ENCODE measurements around the gene PAFAH2. TPM values are rescaled to one million over a fixed set of nuclear protein-coding genes. Genes with fewer than 3 reads are reported as not detected.

PAFAH2 gene
- total RNA-seq, 1 donor from 2014 or later = 19.4 TPM

DNA sequence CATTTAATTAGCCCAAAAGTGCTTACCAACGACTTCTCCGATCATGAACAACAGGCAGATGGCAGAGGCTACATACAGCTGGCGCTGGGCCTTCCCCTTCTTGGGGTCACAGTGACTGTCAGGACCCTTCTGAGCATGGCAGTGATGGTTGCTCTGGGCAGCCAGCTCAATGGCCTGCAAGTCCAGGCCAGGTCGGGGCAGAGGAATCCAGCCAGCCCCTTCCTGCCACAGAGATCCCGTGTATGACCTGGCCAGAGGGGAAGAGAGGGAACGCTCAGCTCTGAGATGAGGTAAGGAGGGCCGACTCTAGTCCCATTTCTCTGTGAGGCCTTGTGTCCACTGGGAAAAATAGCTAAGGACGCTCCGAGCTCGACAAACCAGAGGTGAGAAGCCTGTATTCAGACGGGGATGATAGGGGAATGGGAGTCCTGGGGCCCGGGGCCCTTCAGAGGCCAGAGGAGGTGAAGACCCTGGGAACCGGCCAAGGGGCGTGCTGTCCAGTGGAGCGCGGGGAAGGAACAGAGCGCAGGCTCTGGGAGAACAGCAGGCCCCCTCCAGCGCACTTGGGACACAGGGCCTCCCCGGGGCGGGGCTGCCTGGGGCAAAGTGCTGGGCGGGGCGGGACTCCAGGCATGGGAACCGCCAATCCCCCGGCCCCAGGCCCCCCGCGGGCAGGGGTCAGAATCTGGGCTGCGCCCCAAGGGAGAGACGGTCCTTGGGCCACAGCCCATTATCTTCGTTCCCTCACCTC is 47.3 kb upstream of the PAFAH2 start:
- intact Hi-C loops (cut with DNase I) = no loop called here
- Histone ChIP-seq H3K27me3 (ENCODE audit: low read depth) (peaks cover 80% of the 10 kb centered on the region), H3K9me3 (no peaks in the 10 kb centered on the region), H3K4me3 (no peak overlapping the region), H3K27ac (no peak overlapping the region), H3K4me1 (peaks cover 15% of the 10 kb centered on the region), H3K36me3 (no peaks in the 10 kb centered on the region)
- ATAC-seq = peak in 1 of 2 donors; percentile 16
- TF ChIP-seq, protein P1, sequence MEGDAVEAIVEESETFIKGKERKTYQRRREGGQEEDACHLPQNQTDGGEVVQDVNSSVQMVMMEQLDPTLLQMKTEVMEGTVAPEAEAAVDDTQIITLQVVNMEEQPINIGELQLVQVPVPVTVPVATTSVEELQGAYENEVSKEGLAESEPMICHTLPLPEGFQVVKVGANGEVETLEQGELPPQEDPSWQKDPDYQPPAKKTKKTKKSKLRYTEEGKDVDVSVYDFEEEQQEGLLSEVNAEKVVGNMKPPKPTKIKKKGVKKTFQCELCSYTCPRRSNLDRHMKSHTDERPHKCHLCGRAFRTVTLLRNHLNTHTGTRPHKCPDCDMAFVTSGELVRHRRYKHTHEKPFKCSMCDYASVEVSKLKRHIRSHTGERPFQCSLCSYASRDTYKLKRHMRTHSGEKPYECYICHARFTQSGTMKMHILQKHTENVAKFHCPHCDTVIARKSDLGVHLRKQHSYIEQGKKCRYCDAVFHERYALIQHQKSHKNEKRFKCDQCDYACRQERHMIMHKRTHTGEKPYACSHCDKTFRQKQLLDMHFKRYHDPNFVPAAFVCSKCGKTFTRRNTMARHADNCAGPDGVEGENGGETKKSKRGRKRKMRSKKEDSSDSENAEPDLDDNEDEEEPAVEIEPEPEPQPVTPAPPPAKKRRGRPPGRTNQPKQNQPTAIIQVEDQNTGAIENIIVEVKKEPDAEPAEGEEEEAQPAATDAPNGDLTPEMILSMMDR (IDR thresholded peaks at IDR 0.05) = no peak
- no peak for DNase-seq

DNA sequence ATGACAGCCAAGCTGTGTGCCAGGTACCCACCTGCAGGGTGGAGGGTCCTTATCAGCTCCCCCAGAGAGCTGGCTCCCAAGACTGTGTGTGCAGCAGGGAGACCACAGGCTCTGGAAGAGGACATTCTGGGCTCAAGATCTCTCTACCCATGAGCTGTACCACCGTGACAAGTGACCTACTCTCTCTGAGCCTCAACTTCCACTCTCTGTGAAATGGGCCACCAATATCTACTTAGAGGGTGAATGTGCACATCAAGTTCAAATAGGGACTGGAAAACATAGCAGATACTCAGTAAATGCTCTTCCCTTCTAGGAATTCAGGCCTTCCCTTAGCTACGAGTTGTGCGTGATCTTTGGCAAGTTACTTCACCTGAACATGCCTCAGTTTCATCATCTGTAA is 46.6 kb upstream of the PAFAH2 start:
- intact Hi-C loops (cut with DNase I) = no loop called here
- Histone ChIP-seq H3K4me3 (no peak overlapping the region), H3K27me3 (ENCODE audit: low read depth) (peaks cover 77% of the 10 kb centered on the region), H3K36me3 (no peaks in the 10 kb centered on the region), H3K27ac (no peak overlapping the region), H3K9me3 (no peaks in the 10 kb centered on the region), H3K4me1 (peaks cover 15% of the 10 kb centered on the region)
- no peak for ATAC-seq
- DNase-seq = no peak
- TF ChIP-seq, protein P1 (IDR thresholded peaks at IDR 0.05) = no peak

- no peaks in the 10 kb centered on the region for H3K36me3 ChIP-seq
- TF ChIP-seq, protein P1 (IDR thresholded peaks at IDR 0.05) = no peak
- peaks cover 73% of the 10 kb centered on the region for H3K27me3 ChIP-seq (ENCODE audit: low read depth)
- H3K4me3 ChIP-seq = no peak overlapping the region
- no peaks in the 10 kb centered on the region for H3K9me3 ChIP-seq
- intact Hi-C loops (cut with DNase I) = no loop called here
- no peak for DNase-seq
- no peak for ATAC-seq
- no peak overlapping the region for H3K27ac ChIP-seq
- H3K4me1 ChIP-seq = peaks cover 15% of the 10 kb centered on the region
These were observed 45.9 kb upstream of the PAFAH2 start for GRCh38 chr1:26043765-26044164.

DNA sequence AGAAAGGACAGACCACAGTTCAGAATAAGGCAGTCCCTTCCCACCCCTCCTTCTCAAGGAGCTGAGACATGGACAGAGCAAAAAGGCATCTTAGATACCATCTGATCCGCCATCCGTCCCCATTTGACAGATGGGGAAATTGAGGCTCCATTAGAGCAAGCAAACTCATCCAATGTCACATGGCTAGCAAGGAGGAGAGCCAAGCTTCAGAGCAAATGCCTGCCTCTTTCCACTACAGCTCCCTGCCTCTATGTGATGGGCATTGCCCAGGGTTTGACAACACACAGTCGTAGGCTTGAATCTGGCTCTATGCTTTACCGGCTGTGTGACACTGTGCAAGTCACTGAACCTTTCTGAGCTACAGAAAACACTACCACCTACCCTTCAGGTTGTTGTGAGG is 44.1 kb upstream of the PAFAH2 start:
- Histone ChIP-seq H3K4me3 (no peak overlapping the region), H3K27me3 (ENCODE audit: low read depth) (peaks cover 57% of the 10 kb centered on the region), H3K27ac (no peak overlapping the region), H3K36me3 (no peaks in the 10 kb centered on the region), H3K4me1 (peaks cover 15% of the 10 kb centered on the region), H3K9me3 (no peaks in the 10 kb centered on the region)
- no peak for ATAC-seq
- DNase-seq = no peak
- TF ChIP-seq, protein P1 (IDR thresholded peaks at IDR 0.05) = no peak
- intact Hi-C loops (cut with DNase I) = no loop called here

DNA sequence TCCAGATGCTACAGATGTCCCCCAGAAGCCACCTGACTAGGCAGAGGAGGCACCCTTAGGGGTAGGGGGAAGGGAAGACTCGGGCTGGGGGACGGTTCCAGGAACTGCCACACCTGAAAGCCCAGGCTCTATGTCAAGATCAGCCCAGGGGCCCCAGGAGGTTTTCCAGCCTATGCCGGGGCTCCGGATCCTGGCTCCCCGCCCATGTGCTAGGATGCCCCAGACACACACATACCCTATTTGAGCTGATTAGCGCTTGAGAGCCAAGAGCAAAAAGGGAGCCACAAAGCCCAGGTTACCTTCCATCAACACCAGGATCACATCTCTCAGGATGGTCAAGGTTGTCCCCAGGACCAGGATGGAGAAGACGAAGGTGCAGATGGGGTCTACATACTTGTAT is 43.5 kb upstream of the PAFAH2 start:
- no peak for ATAC-seq
- Histone ChIP-seq H3K9me3 (no peaks in the 10 kb centered on the region), H3K4me3 (no peak overlapping the region), H3K27me3 (ENCODE audit: low read depth) (peaks cover 51% of the 10 kb centered on the region), H3K36me3 (no peaks in the 10 kb centered on the region), H3K4me1 (peaks cover 15% of the 10 kb centered on the region), H3K27ac (no peak overlapping the region)
- intact Hi-C loops (cut with DNase I) = no loop called here
- TF ChIP-seq, protein P1 (IDR thresholded peaks at IDR 0.05) = no peak
- DNase-seq = no peak
